GM19397 (cell line): ENCODE data around the gene RASA3.
"Not testable (repeated sequence)": the region's sequence is repeated elsewhere in the genome, so short reads cannot be mapped to it uniquely, and the experiment has no call there.

Experiments used
- ATAC-seq: cut with Tn5 transposase; IDR thresholded peaks from one replicate; pipeline ENCODE4 v1.9.1; 2021; ENCODE audit warnings: mild to moderate bottlenecking, moderate library complexity; ENCODE audit not compliant: unreplicated experiment

The RASA3 gene

GRCh38 chr13:114025714-114026431 is 106.5 kb downstream of the RASA3 start:
- ATAC-seq, result no peak

- no peak for ATAC-seq
These were observed 107.1 kb downstream of the RASA3 start for GRCh38 chr13:114025405-114025713.

GRCh38 chr13:114024603-114025404 is 107.6 kb downstream of the RASA3 start:
- peak; percentile 71 for ATAC-seq

- no peak for ATAC-seq
These were observed 108.5 kb downstream of the RASA3 start for GRCh38 chr13:114023716-114024602.

GRCh38 chr13:114022876-114023275 is 109.5 kb downstream of the RASA3 start:
- ATAC-seq, result no peak

- ATAC-seq, result no peak
These were observed 110.1 kb downstream of the RASA3 start for GRCh38 chr13:114022309-114022669.

- no peak for ATAC-seq
These were observed 110.7 kb downstream of the RASA3 start for GRCh38 chr13:114021464-114022308.

- no peak for ATAC-seq
These were observed 111.5 kb downstream of the RASA3 start for GRCh38 chr13:114020750-114021463.

GRCh38 chr13:114020134-114020533 is 112.3 kb downstream of the RASA3 start:
- ATAC-seq, result not testable (repeated sequence)

- no peak for ATAC-seq
These were observed 113.1 kb downstream of the RASA3 start for GRCh38 chr13:114019367-114019766.

- ATAC-seq, result no peak
These were observed 113.9 kb downstream of the RASA3 start for GRCh38 chr13:114018461-114019055.

- ATAC-seq, result no peak
These were observed 114.5 kb downstream of the RASA3 start for GRCh38 chr13:114017966-114018365.

GRCh38 chr13:114017028-114017630 is 115.3 kb downstream of the RASA3 start:
- ATAC-seq, result no peak

GRCh38 chr13:114016321-114017027 is 115.9 kb downstream of the RASA3 start:
- no peak for ATAC-seq

- ATAC-seq, result no peak
These were observed 116.5 kb downstream of the RASA3 start for GRCh38 chr13:114015969-114016295.

- no peak for ATAC-seq
These were observed 117.1 kb downstream of the RASA3 start for GRCh38 chr13:114015111-114015968.

- no peak for ATAC-seq
These were observed 118.3 kb downstream of the RASA3 start for GRCh38 chr13:114013952-114014629.
